ENCODE measurements around the gene ATG2A.

Gene ATG2A

GRCh38 chr11:64867748-64868462, 49.1 kb downstream of the ATG2A start:
- DNase-seq, result no peak

GRCh38 chr11:64866173-64866491, 50.9 kb downstream of the ATG2A start:
- no peak for DNase-seq

- no peak for DNase-seq
Measured at GRCh38 chr11:64865286-64866172, 51.5 kb downstream of the ATG2A start.

- DNase-seq, result no peak
Measured at GRCh38 chr11:64864473-64865285, 52.3 kb downstream of the ATG2A start.

GRCh38 chr11:64864135-64864472, 52.9 kb downstream of the ATG2A start:
- DNase-seq, result no peak

GRCh38 chr11:64863391-64864060, 53.5 kb downstream of the ATG2A start:
- no peak for DNase-seq

- DNase-seq, result no peak
Measured at GRCh38 chr11:64862987-64863390, 54.0 kb downstream of the ATG2A start.

GRCh38 chr11:64861227-64861975, 55.6 kb downstream of the ATG2A start:
- DNase-seq, result no peak

- peak; percentile 38 for DNase-seq
Measured at GRCh38 chr11:64859542-64860414, 57.2 kb downstream of the ATG2A start.

GRCh38 chr11:64858467-64859263, 58.3 kb downstream of the ATG2A start:
- no peak for DNase-seq

- DNase-seq, result no peak
Measured at GRCh38 chr11:64857485-64857884, 59.5 kb downstream of the ATG2A start.

- peak; percentile 48 for DNase-seq
Measured at GRCh38 chr11:64856382-64857227, 60.4 kb downstream of the ATG2A start.

GRCh38 chr11:64855596-64856304, 61.3 kb downstream of the ATG2A start:
- DNase-seq, result no peak

- no peak for DNase-seq
Measured at GRCh38 chr11:64854534-64855502, 62.2 kb downstream of the ATG2A start.

- no peak for DNase-seq
Measured at GRCh38 chr11:64854157-64854533, 62.9 kb downstream of the ATG2A start.

- no peak for DNase-seq
Measured at GRCh38 chr11:64853709-64854108, 63.3 kb downstream of the ATG2A start.

GRCh38 chr11:64852804-64853509, 64.1 kb downstream of the ATG2A start:
- DNase-seq, result no peak

Data from GDM1 (cell line).